Embryonic facial prominence (tissue), 1 donor: ENCODE results near the gene MAP2K5.

Experiments
- DNase-seq: peaks from one replicate; pipeline ENCODE4 v3.0.0-alpha.2; 2016; ENCODE audit errors: extremely low spot score

The MAP2K5 gene

GRCh38 chr15:67723294-67724024 lies 181.0 kb downstream of the MAP2K5 start:
- no peak for DNase-seq

GRCh38 chr15:67724691-67725375 lies 182.3 kb downstream of the MAP2K5 start:
- no peak for DNase-seq

DNA sequence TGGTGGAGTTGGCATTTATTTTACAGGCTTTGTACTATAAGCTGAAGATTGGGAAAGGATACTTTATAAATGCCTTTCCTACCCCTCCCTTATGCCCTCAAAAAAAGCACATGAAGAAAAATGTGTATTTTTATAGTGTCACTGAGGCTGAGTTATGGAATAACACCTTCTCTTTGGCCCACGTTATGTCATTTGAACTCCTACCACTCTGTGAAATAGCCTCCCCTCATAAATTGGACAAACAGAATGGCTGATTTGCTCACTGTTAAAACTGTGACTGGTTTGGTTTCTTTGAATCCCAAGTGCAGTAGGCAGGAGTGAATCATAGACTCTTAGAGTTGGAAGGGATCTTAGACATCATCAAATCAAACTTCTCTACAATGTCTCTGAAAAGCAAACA lies 187.6 kb downstream of the MAP2K5 start:
- DNase-seq, result no peak

GRCh38 chr15:67731112-67731721 lies 188.7 kb downstream of the MAP2K5 start:
- no peak for DNase-seq

- no peak for DNase-seq
These were observed 189.7 kb downstream of the MAP2K5 start for GRCh38 chr15:67732164-67732563.

- DNase-seq, result no peak
These were observed 190.3 kb downstream of the MAP2K5 start for GRCh38 chr15:67732671-67733374.

DNA sequence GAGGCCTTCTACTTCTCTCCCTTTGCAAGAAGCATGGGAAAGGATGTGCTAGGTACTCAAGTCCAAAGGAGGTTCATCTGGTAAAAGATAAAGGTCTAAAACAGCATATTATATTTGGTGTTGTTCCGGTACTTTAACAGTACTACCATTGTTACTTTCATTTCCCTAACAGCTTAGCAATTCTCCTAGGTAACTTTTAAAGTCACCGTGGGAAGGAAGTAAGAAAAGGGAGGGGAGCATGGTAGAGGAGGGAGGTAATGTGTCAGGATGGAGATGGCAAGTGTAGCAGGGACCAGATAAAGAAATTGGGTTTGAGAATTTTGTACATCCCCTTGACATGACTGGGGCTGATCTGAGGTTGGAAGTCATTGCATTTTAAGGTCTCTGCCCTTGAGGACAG lies 193.4 kb downstream of the MAP2K5 start:
- DNase-seq, result no peak

- DNase-seq, result no peak
These were observed 194.3 kb downstream of the MAP2K5 start for GRCh38 chr15:67736810-67737209.

GRCh38 chr15:67738056-67738455 lies 195.6 kb downstream of the MAP2K5 start:
- no peak for DNase-seq

GRCh38 chr15:67740405-67740804 lies 197.9 kb downstream of the MAP2K5 start:
- DNase-seq, result no peak

DNA sequence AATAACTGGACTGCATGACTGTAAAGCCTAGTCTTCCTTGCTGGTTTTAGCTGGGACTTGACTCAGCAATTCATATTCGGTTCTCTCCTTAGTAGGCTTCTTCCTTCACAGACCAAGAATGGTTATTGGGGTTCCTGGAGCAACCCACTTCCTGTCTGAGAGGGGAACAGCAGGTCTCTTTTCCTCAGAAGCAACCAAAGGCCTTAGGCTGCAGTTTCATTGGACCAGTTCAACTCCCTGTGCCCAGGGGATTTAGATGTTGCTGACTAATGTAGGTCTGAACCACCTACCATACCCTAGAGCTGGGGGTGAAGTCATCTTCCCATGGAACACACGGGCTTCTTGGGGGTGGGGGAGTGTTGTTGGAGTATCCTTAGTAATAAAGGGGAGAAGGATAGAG lies 198.8 kb downstream of the MAP2K5 start:
- DNase-seq, result no peak

GRCh38 chr15:67743558-67743957 lies 201.1 kb downstream of the MAP2K5 start:
- no peak for DNase-seq

DNA sequence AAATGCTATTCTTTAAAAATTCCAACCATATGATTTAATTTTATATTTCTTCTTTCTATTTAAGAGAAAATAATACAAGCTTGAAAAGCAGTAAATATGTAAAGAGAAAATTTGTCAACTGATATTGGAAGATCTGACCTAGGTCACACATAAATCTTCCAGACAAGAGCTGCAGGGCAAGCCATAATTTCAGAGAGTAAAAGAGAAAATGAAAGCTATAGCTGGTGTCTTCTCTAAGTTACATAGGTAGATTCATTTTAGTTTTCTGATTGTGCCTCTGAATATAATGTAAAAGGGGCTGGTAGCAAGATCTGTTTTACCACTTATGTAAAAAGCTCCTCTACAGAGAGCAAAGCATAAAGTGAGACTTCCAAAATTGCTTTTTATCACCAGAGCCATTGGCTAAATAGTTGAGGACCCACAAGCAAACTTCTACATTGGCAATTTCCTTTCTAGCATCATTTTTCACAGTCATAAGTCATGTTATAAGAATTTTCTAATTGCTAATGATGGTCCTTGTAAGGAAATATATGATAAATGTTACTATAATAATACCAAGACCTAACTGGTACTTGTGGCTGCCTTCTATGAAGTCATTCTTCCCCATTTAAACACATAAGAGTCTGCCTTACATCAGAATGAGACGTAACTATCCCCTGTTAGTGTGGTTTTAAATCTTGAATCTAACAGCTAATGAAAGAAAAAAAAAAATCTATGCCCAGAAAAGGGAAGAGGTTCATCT lies 202.0 kb downstream of the MAP2K5 start:
- DNase-seq, result no peak

DNA sequence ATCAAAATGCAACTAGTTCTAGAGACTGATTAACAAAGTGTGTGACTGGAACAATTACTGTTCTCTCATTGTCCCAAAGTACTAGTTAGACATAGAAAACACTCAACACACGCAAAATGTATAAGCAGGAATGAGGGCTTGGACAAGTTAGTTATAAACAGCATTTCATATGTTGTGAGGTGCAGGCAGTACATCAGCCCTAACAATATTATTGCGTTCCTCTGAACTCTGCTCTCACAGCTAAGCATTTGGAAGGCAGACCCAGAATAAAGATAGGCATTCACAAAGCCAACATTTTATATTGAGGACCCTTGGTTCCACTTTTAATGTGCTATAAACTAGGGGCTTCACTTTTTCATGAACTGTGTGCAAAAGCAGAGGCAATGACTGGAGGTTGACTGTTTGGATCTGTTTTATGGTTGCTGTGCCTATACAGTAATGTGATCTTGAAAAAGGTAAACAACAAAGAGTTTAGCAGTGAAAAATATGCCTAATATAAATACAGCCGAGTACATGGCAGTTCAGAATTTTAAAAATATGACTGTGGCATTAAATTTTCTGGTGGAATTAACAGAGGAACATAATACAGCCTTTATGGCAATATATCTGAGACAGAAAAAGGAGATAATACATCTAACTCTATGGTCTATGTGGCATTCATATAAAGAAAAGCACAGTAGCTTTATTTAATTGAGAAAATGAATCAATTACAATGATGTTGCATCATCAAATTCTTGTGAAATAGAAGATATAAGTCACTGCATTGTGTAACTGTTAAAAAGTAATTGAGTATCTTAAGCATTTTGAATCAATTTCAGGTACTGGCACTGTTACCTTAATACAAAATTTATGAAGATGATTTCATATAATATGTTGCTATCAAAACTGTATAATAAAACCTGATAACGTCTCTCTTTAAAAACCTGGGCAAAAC lies 202.8 kb downstream of the MAP2K5 start:
- no peak for DNase-seq

- DNase-seq, result no peak
These were observed 203.5 kb downstream of the MAP2K5 start for GRCh38 chr15:67746022-67746421.

DNA sequence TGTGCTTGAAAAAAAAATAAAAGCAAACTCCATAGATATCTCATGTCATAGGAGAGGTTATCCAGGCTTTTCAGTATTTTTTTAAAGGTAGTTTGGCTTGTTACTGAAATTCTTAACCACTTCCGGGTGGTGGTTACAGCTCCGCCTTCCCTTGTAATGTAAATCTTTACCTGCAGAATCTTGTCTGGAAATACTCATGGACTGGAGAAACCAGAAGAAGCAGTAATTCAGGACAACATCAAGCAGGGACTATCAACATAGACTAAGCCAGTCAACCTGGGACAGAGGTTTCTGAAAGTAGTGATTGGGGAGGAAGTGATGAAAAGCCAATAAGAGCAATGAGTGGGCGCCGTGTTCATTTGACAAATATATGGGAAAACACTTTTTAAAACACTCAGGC lies 203.9 kb downstream of the MAP2K5 start:
- DNase-seq, result no peak

GRCh38 chr15:67747921-67748320 lies 205.4 kb downstream of the MAP2K5 start:
- DNase-seq, result no peak

- no peak for DNase-seq
These were observed 207.9 kb downstream of the MAP2K5 start for GRCh38 chr15:67750371-67750770.

DNA sequence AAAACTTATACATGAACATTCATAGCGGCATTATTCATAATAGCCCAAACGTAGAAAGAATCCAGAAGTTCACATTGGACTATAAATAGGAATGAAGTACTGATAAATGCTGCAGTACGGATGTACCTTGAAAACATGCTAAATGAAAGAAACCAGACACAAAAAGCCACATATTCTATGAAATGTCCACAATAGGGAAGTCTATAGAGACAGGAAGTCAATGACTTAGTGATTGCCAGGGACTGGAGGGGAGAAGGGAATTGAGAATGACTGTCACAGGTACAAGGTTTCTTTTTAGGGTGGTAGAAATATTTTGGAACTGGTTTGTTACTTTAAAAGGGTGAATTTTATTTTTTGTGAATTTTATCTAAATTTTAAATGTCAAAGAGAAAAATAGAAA lies 211.4 kb downstream of the MAP2K5 start:
- DNase-seq, result no peak

GRCh38 chr15:67755264-67755663 lies 212.8 kb downstream of the MAP2K5 start:
- no peak for DNase-seq

DNA sequence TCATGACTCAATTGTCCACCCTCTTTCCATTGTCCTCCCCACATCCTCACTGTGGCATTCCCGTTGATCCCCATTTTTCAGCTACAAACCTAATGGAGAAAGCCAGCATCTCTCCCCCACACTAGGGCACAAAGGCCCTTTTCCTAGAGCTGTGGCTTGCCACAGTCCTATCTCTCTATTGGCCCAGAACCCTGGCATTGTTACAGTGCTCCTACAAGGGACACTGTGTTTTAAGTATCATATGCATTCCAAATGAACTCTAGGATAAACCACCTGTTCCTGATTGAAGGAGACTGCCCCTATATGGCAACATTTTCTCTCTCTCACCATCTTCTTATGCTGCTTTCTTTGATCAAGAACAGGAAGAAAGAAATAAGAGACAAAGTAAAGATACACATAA lies 213.4 kb downstream of the MAP2K5 start:
- DNase-seq, result no peak
